SK-N-SH treated with all-trans-retinoic acid at 6 μM for 48 hours (cell line): Measurements from ENCODE around the gene SEL1L.

Experiments used
- ARNTL ChIP-seq: fragments of 450-650 bp; formaldehyde crosslinking; IDR thresholded peaks from 2 replicates; pipeline ENCODE4 v1.5.0; 2020; ENCODE audit warnings: low read depth, mild to moderate bottlenecking, moderate library complexity, borderline replicate concordance
- BACH2 ChIP-seq: fragments of 250-450 bp; sonication (Bioruptor Pico); IDR thresholded peaks from 2 replicates; pipeline ENCODE4 v1.9.0; 2021; ENCODE audit warnings: mild to moderate bottlenecking, borderline replicate concordance
- ISL1 ChIP-seq: fragments of 250-450 bp; sonication (Bioruptor Pico); IDR thresholded peaks from 2 replicates; pipeline ENCODE4 v2.1.2; 2022; ENCODE audit warnings: mild to moderate bottlenecking, moderate library complexity
- OSR1 ChIP-seq: fragments of 250-450 bp; sonication (Bioruptor Pico); IDR thresholded peaks from 2 replicates; pipeline ENCODE4 v1.8.0; 2022; ENCODE audit warnings: moderate library complexity, mild to moderate bottlenecking, inconsistent platforms
- RARB ChIP-seq: fragments of 250-450 bp; sonication (Bioruptor Pico); IDR thresholded peaks from 2 replicates; pipeline ENCODE4 v1.8.0; 2021; ENCODE audit warnings: mild to moderate bottlenecking, moderate library complexity
- ZC3H10 ChIP-seq: fragments of 250-450 bp; sonication (Bioruptor Pico); IDR thresholded peaks from 2 replicates; pipeline ENCODE4 v1.5.1; 2021; ENCODE audit warnings: mild to moderate bottlenecking, moderate library complexity
- ZFP3 ChIP-seq: fragments of 250-450 bp; sonication (Bioruptor Pico); IDR thresholded peaks from 2 replicates; pipeline ENCODE4 v1.5.0; 2020; ENCODE audit warnings: mild to moderate bottlenecking, moderate library complexity
- ZFP30 ChIP-seq: fragments of 450-650 bp; formaldehyde crosslinking; IDR thresholded peaks from 2 replicates; pipeline ENCODE4 v1.5.0; 2022; ENCODE audit warnings: mild to moderate bottlenecking, moderate library complexity
- ZNF70 ChIP-seq: fragments of 450-650 bp; formaldehyde crosslinking; IDR thresholded peaks from 2 replicates; pipeline ENCODE4 v1.5.0; 2020; ENCODE audit warnings: mild to moderate bottlenecking, moderate library complexity
- TF ChIP-seq, protein P1 (sequence below): fragments of 250-450 bp; sonication (Bioruptor Pico); IDR thresholded peaks from 2 replicates; pipeline ENCODE4 v1.5.1; 2020; ENCODE audit warnings: low read depth, mild to moderate bottlenecking, moderate library complexity
- TF ChIP-seq, protein P2 (sequence below): fragments of 250-450 bp; sonication (Bioruptor Pico); IDR thresholded peaks from 2 replicates; pipeline ENCODE4 v1.8.0; 2020; ENCODE audit warnings: mild to moderate bottlenecking, moderate library complexity, borderline replicate concordance
- TF ChIP-seq, protein P3 (sequence below): fragments of 250-450 bp; sonication (Bioruptor Pico); IDR thresholded peaks from 2 replicates; pipeline ENCODE4 v1.8.0; 2021; ENCODE audit warnings: low read depth, mild to moderate bottlenecking, moderate library complexity, borderline replicate concordance

DNA sequence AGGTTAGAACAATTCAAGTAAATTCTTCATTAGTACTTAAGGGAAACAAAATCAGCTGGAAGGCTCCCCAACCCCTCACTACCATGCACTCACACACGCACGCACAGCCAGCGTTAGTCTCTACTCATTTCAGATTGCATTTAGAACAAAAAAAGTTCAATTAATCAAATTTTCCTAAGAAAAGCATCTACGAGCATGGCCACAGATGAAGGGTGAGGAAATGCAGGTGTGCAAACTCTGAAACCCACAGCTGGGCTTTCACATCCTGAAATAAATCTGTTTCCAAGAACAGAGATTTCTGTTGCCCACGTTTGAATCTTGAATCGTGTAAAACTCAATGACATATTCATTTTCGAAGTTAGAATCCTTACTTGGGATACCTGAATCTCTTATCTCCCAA lies 62.6 kb downstream of the SEL1L start:
- TF ChIP-seq, protein P1, sequence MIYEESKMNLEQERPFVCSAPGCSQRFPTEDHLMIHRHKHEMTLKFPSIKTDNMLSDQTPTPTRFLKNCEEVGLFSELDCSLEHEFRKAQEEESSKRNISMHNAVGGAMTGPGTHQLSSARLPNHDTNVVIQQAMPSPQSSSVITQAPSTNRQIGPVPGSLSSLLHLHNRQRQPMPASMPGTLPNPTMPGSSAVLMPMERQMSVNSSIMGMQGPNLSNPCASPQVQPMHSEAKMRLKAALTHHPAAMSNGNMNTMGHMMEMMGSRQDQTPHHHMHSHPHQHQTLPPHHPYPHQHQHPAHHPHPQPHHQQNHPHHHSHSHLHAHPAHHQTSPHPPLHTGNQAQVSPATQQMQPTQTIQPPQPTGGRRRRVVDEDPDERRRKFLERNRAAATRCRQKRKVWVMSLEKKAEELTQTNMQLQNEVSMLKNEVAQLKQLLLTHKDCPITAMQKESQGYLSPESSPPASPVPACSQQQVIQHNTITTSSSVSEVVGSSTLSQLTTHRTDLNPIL (CRISPR knock-in tag), result no peak
- TF ChIP-seq ZFP3 (no peak), ISL1 (CRISPR knock-in tag) (no peak), RARB (CRISPR knock-in tag) (no peak), ARNTL (CRISPR knock-in tag) (no peak), BACH2 (CRISPR knock-in tag) (no peak), ZC3H10 (CRISPR knock-in tag) (no peak), OSR1 (CRISPR knock-in tag) (no peak), ZFP30 (no peak), ZNF70 (CRISPR knock-in tag) (no peak)
- TF ChIP-seq, protein P2, sequence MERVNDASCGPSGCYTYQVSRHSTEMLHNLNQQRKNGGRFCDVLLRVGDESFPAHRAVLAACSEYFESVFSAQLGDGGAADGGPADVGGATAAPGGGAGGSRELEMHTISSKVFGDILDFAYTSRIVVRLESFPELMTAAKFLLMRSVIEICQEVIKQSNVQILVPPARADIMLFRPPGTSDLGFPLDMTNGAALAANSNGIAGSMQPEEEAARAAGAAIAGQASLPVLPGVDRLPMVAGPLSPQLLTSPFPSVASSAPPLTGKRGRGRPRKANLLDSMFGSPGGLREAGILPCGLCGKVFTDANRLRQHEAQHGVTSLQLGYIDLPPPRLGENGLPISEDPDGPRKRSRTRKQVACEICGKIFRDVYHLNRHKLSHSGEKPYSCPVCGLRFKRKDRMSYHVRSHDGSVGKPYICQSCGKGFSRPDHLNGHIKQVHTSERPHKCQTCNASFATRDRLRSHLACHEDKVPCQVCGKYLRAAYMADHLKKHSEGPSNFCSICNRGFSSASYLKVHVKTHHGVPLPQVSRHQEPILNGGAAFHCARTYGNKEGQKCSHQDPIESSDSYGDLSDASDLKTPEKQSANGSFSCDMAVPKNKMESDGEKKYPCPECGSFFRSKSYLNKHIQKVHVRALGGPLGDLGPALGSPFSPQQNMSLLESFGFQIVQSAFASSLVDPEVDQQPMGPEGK (CRISPR knock-in tag), result no peak
- TF ChIP-seq, protein P3, sequence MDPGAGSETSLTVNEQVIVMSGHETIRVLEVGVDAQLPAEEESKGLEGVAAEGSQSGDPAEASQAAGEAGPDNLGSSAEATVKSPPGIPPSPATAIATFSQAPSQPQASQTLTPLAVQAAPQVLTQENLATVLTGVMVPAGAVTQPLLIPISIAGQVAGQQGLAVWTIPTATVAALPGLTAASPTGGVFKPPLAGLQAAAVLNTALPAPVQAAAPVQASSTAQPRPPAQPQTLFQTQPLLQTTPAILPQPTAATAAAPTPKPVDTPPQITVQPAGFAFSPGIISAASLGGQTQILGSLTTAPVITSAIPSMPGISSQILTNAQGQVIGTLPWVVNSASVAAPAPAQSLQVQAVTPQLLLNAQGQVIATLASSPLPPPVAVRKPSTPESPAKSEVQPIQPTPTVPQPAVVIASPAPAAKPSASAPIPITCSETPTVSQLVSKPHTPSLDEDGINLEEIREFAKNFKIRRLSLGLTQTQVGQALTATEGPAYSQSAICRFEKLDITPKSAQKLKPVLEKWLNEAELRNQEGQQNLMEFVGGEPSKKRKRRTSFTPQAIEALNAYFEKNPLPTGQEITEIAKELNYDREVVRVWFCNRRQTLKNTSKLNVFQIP (CRISPR knock-in tag), result no peak
